GM19099 (cell line): ENCODE data around the gene NPHP1.

Experiments
- POLR2A ChIP-seq: IDR thresholded peaks from 3 replicates; pipeline ENCODE4 v1.6.1; 2011; ENCODE audit warnings: low read depth; ENCODE audit not compliant: insufficient read length; ENCODE audit errors: extremely low read depth

Gene NPHP1

DNA sequence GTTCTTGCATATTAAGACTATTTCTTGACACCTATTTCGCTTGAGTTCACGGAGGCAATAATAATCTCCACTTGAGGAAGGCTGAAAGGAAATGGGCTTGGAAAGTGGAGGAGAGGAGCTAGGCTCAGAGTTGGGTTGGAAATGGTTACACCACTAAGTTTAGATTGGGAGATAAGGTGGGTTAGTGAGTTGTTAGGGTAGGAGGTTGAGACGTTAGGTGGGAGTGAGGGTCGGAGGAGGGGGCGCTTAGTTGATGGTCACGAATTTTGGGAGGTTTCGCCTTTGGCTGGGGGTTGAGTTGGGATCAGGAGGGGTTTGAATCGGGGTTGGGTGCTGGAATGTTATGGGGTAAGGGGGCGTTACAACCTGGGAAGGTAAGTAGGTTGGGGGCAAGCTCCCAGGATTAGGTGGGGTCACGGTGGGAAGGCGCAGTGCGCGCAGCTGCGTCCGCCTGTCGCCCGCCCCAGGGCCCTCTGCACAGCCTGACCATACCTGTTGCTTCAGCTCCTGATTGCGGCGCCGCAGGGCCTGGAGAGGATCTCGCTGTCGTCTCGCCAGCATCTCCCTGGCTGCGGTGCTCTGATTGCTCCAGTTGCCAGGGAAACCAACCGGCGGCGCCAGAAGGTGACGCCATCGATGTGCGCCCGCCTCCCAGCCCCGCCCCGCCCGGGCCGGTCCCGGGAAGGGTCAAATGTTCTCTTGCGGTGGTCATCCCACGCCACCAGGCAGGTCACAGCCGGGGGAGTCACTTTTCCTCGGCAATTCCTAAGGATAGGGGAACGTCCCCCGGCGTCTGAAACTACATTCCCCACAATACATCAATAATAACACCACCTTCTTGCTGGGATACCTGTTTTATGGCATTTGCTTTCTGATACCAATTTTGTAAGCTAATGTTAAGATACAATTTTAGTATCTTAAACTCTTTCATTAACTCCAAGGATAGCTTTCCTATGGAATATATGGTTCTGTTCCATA lies at the start of gene NPHP1:
TSS of gene NPHP1 (minus strand) at position 606 of the 978 bp plus-strand sequence. CDS start at position 561, 45 bp downstream.
- peak; percentile 77 for TF ChIP-seq POLR2A

DNA sequence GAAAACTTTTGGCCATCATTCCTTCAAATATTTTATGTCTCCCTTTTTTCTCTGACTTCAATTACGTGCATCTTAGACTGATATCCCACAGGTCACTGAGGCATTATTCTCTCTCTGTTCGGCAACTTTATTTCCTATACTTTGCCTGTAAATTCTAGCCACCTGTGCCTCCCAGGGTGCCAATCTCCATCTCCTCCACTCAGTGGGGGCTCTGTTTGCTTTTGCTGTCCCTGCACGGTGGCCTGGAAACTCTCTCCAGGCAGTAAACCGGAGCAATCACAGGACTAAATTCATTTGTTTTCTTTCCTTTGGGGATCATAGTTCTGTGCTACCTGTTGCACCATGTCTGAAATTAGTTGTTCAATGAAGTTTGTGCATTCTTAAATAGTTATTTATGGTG lies 17.1 kb upstream of the NPHP1 start:
- TF ChIP-seq POLR2A: no peak

- no peak for TF ChIP-seq POLR2A
These were observed 15.4 kb upstream of the NPHP1 start for GRCh38 chr2:110220190-110220564.

GRCh38 chr2:110219496-110220189 lies 14.8 kb upstream of the NPHP1 start:
- no peak for TF ChIP-seq POLR2A

- TF ChIP-seq POLR2A: no peak
These were observed 12.0 kb upstream of the NPHP1 start for GRCh38 chr2:110216803-110217202.

DNA sequence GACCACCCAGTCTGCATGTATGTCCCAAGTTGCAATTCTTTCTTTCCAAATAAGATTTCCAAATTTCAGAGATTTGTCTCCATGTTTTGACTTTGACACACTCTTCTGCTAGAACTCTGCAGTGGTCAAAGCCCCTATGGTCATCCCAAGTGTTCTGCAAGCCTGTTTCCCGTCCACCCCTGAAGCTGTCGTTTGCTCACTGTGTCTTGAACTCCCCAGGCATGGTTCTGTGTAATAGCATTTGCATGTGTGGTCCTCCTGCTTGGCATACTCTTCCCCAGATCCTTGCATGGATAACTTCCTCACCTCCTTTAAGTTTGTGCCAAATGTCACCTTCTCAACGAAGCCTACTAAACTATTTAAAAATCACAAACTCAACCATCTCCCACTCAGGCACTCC lies 11.4 kb upstream of the NPHP1 start:
- TF ChIP-seq POLR2A: no peak

GRCh38 chr2:110215566-110216158 lies 10.8 kb upstream of the NPHP1 start:
- TF ChIP-seq POLR2A: no peak

DNA sequence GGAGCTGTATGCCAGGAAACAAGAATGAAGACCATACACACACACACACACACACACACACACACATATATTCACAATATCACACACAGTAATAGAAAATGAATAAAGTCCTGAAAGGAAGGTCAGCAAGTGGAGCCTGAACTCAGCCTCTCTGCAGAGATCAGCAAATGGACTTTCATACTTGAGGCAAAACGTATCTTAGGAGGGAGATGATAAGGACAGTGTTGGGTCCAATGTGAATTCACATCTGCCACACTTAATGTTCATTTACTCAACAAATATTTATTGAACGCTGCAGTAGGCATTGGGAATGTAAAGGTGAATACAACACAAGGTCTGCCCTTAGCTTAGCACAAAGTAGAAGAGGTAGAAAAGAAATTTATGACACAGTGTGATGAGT lies 10.3 kb upstream of the NPHP1 start:
- TF ChIP-seq POLR2A: no peak

DNA sequence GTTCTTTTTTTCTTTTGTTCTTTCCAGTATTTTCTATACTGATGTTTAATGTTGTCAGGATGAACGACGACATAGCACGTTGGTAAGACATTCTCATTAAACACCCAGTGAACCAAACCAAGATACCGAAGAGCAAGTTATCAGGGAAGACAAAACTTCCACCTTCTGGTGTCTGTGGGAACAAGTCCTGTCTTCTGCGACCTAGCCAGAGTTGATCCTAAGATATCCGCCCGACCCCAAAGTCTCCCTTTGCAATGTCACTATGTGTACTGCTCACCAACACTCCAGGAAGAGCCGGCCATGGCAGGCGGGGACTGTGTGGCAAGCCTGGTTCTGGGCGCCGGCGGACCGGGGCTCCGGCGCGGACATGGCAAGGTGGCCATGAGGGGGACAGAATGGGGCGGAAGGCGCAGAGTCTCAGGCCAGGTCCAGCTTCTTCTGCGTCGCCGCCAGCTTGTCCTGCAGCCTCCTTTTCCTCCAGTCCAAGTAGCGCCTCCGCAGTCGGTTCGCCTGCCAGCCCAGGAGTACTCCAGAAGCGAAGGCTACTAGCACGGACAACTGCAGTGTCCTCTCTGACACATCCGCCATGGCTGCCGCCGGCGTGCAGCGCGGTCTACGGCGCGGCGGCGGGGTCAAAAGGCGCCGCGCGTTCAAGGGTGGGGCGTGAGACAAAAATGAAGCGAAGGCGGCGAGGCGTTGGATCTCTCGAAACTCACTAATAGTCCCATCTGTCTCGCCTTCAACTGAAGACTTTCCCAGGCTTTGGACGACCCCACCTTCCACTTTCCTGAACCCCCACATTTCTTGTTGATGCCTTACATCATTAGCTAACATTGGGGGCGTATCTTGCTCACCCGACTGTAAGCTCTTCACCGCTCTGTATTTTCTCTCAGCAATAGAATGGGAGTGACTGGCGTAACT lies 7.4 kb upstream of the NPHP1 start, which contains the start of gene MTLN:
TSS of gene MTLN (minus strand) at position 610 of the 921 bp plus-strand sequence. CDS start at position 588, 22 bp downstream.
- peak; percentile 81 for TF ChIP-seq POLR2A

DNA sequence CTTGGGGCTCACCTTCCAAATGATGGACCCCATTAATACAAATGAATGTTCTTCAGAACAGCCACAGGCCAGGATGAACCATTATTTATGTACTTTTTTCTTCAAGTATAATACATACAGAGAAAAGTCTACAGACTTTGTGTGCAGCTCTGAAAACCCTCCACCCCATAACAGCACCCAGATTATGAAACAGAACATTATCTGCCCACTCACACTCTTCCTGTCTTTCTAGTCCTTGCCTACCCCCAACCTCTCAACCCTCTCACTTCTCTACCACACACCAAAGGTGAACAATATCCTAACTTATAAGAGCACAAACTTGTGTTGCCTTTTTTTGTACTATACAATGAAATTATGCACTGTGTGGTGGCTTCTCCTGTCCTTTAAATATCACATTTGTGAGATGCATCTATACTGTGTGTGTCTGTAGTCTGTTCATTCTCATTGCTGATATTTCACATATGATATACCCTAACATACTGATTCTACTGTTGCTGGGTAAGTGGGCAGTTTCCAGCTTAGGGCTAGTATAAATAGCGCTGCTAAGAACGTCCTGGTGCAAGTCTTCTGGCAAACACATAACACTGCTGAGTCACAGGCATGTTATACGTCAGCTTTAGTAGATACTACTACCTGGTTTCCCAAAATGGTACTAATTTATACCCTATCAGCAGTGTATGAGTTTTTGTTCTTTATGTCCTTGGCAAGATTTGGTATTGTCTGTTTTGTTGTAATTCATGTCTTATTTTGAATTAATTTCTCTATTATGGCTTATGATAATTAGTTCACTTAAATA lies 1.0 kb upstream of the NPHP1 start:
- TF ChIP-seq POLR2A: no peak

- no peak for TF ChIP-seq POLR2A
These were observed 6.8 kb downstream of the NPHP1 start for GRCh38 chr2:110198016-110198415.

DNA sequence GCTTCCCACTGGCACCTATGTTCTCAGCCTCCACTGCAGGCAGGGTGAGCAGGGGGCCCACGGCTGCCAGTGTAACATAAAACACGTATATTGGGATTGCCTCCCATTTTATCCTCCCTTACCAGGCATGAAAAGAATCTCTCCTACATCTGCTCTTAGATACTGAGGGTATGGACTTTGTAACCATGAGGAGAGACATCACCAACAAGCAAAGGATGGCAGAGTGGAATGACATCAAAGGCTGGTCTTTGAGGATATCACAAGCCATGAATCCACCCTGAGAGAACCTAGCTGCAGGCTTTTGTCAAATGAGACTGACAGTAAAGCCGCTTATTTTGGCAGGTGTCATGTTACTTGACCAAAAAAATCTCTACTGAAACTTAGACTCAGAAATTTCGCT lies 7.4 kb downstream of the NPHP1 start:
- TF ChIP-seq POLR2A: no peak

- no peak for TF ChIP-seq POLR2A
These were observed 22.4 kb downstream of the NPHP1 start for GRCh38 chr2:110182449-110182848.

GRCh38 chr2:110180036-110180435 lies 24.8 kb downstream of the NPHP1 start:
- no peak for TF ChIP-seq POLR2A
